SJCRH30 (cell line): ENCODE data around the gene ZBED6. TPM values are rescaled to one million over a fixed set of nuclear protein-coding genes. Genes with fewer than 3 reads are reported as not detected.

Source experiments
- DNase-seq, 2 experiments: peaks; one replicate each; pipeline ENCODE4 v3.0.0-alpha.2; 2015 to 2020
- H3K27ac ChIP-seq: fragments of 250-450 bp; sonication (Bioruptor Pico); 2 replicates; pipeline ENCODE4 v1.5.1; 2020; ENCODE audit warnings: mild to moderate bottlenecking, moderate library complexity
- H3K27me3 ChIP-seq: fragments of 250-450 bp; sonication (Bioruptor Pico); 2 replicates; pipeline ENCODE4 v1.5.1; 2020; ENCODE audit warnings: mild to moderate bottlenecking, moderate library complexity
- H3K36me3 ChIP-seq: fragments of 250-450 bp; sonication (Bioruptor Pico); 2 replicates; pipeline ENCODE4 v1.5.1; 2020; ENCODE audit warnings: mild to moderate bottlenecking, moderate library complexity
- H3K4me1 ChIP-seq: fragments of 250-450 bp; sonication (Bioruptor Pico); 2 replicates; pipeline ENCODE4 v1.5.1; 2020; ENCODE audit warnings: mild to moderate bottlenecking, moderate library complexity
- H3K4me3 ChIP-seq: fragments of 250-450 bp; sonication (Bioruptor Pico); 2 replicates; pipeline ENCODE4 v1.5.1; 2020; ENCODE audit warnings: mild to moderate bottlenecking, moderate library complexity
- H3K9me3 ChIP-seq: fragments of 250-450 bp; sonication (Bioruptor Pico); replicated peaks from 2 replicates; pipeline ENCODE4 v1.5.1; 2020; ENCODE audit warnings: mild to moderate bottlenecking, moderate library complexity
- total RNA-seq: library from RNA; depleted of rRNA; stranded (reverse); fragments of >200 nt; shearing (Covaris generic); gene quantifications from 2 replicates; pipeline ENCODE4 v1.2.3, GENCODE V29; 2014; rRNA removed

The ZBED6 gene
- total RNA-seq, 1 experiment from 2014 or later: 21.4 TPM

DNA sequence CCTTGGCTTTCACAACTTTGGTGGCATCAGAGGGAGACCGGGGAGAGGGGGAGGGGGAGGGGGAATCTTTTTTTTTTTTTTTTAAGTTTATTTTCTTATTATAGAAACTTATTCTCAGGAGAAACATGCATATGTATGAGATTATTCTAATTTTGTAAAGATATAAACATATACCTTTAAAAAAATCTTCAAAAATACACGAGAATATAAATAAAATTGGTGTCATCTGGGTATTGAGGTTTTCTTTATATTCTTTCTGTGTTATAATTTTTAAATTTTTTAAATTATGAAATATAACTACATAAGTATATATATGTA lies 47.1 kb downstream of the ZBED6 start:
- Histone ChIP-seq H3K27me3 (no peaks in the 10 kb centered on the region), H3K36me3 (peaks cover 74% of the 10 kb centered on the region), H3K27ac (no peak overlapping the region), H3K4me1 (no peaks in the 10 kb centered on the region), H3K9me3 (no peaks in the 10 kb centered on the region; the same call in 1 of the 2 replicates), H3K4me3 (no peak overlapping the region)
- DNase-seq: no peak

DNA sequence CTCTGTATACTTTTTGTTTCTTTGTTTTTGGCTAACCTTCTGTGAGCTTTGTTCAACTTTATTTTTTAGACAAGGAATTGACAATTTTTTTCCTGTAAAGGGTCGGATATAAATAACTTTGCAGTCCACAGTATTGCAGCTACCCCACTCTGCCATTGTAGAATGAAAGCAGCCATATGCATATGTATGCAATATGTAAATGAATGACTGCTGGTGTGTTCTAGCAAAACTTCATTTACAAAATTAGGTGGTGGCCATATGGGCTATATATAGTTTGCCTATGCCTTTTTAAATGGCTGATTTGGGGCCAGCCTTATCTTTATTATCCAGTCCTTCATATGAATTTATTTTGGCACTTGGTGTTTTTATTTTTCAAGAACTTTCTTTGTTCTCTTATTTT lies 48.0 kb downstream of the ZBED6 start:
- no peak for DNase-seq
- Histone ChIP-seq H3K27ac (no peak overlapping the region), H3K4me1 (no peaks in the 10 kb centered on the region), H3K4me3 (no peak overlapping the region), H3K27me3 (no peaks in the 10 kb centered on the region), H3K9me3 (no peaks in the 10 kb centered on the region; the same call in 1 of the 2 replicates), H3K36me3 (peaks cover 74% of the 10 kb centered on the region)

Other genes starting within 250 kb of the ZBED6 start
- 42.5 and 44.4 TPM in 2 replicates for gene ATP2B4, start 168.8 kb upstream of the ZBED6 start, total RNA-seq
- gene LAX1, start 30.4 kb upstream of the ZBED6 start, total RNA-seq: not detected in 2 replicates
- gene ZC3H11A, start within 50 bp of the ZBED6 start, total RNA-seq: 136 and 153 TPM in 2 replicates
- 323 and 390 TPM in 2 replicates for gene SNRPE, start 66.0 kb downstream of the ZBED6 start, total RNA-seq